Ectodermal cell (in vitro differentiated cells): ENCODE results near the gene ADAMTS12.

Experiments
- H3K27ac ChIP-seq: 2 replicates; pipeline ENCODE4 v1.7.0; 2013; ENCODE audit warnings: mild to moderate bottlenecking, low read depth, low read length; ENCODE audit not compliant: insufficient read depth, poor library complexity, severe bottlenecking
- H3K27me3 ChIP-seq: 2 replicates; pipeline ENCODE4 v1.7.0; 2013; ENCODE audit warnings: mild to moderate bottlenecking, low read length; ENCODE audit not compliant: insufficient read depth, control insufficient read depth, poor library complexity, severe bottlenecking
- H3K36me3 ChIP-seq: one replicate; pipeline ENCODE4 v1.7.0; 2013; ENCODE audit warnings: low read length; ENCODE audit not compliant: control insufficient read depth, insufficient read depth
- H3K4me1 ChIP-seq: one replicate; pipeline ENCODE4 v1.7.0; 2013; ENCODE audit warnings: low read length; ENCODE audit not compliant: control insufficient read depth, insufficient read depth
- H3K4me3 ChIP-seq: 2 replicates; pipeline ENCODE4 v1.7.0; 2013; ENCODE audit warnings: low read depth, low read length, control low read depth; ENCODE audit not compliant: insufficient read depth
- H3K9me3 ChIP-seq: 2 replicates; pipeline ENCODE4 v1.7.0; 2013; ENCODE audit warnings: mild to moderate bottlenecking, low read length, moderate library complexity; ENCODE audit not compliant: control insufficient read depth
- WGBS, 2 experiments: methylation state at CpG; one replicate each; pipeline ENCODE4 v1.1.7; 2013; ENCODE audit warnings: missing lambda C conversion rate in 2 of 2; 5-methylcytosine and 5-hydroxymethylcytosine counted together

ADAMTS12 gene

GRCh38 chr5:33905381-33905780, 13.6 kb upstream of the ADAMTS12 start:
- WGBS, 2 experiments, result 100% methylated on average over 1 of the region's 1 CpG; no CpG with 5 or more reads in 1 of the 2 experiments
- Histone ChIP-seq H3K27ac (no peak overlapping the region), H3K4me1 (no peaks in the 10 kb centered on the region), H3K4me3 (no peak overlapping the region), H3K27me3 (no peaks in the 10 kb centered on the region), H3K36me3 (no peaks in the 10 kb centered on the region), H3K9me3 (peaks cover 2% of the 10 kb centered on the region)

- Histone ChIP-seq H3K27ac (no peak overlapping the region), H3K36me3 (no peaks in the 10 kb centered on the region), H3K9me3 (peaks cover 2% of the 10 kb centered on the region), H3K4me3 (no peak overlapping the region), H3K27me3 (no peaks in the 10 kb centered on the region), H3K4me1 (no peaks in the 10 kb centered on the region)
- 91 to 93% methylated on average over 2 of the region's 2 CpGs for WGBS, 2 experiments
These were observed 11.3 kb upstream of the ADAMTS12 start for GRCh38 chr5:33903118-33903517.

GRCh38 chr5:33901156-33901555, 9.4 kb upstream of the ADAMTS12 start:
- H3K27ac ChIP-seq, result no peak overlapping the region
- no peak overlapping the region for H3K4me3 ChIP-seq
- H3K4me1 ChIP-seq, result no peaks in the 10 kb centered on the region
- 73 to 100% methylated on average over 1 of the region's 1 CpG for WGBS, 2 experiments
- no peaks in the 10 kb centered on the region for H3K36me3 ChIP-seq
- no peaks in the 10 kb centered on the region for H3K27me3 ChIP-seq
- H3K9me3 ChIP-seq, result peaks cover 2% of the 10 kb centered on the region

- no peaks in the 10 kb centered on the region for H3K9me3 ChIP-seq
- WGBS, 2 experiments, result 92% methylated on average over 1 of the region's 1 CpG
- H3K27ac ChIP-seq, result no peak overlapping the region
- H3K4me3 ChIP-seq, result no peak overlapping the region
- H3K4me1 ChIP-seq, result peaks cover 15% of the 10 kb centered on the region
- H3K36me3 ChIP-seq, result no peaks in the 10 kb centered on the region
- H3K27me3 ChIP-seq, result no peaks in the 10 kb centered on the region
These were observed 2.8 kb upstream of the ADAMTS12 start for GRCh38 chr5:33894566-33894965.

GRCh38 chr5:33892620-33893137, 889 bp upstream of the ADAMTS12 start:
- H3K4me1 ChIP-seq, result peaks cover 18% of the 10 kb centered on the region
- no peaks in the 10 kb centered on the region for H3K27me3 ChIP-seq
- H3K9me3 ChIP-seq, result no peaks in the 10 kb centered on the region
- H3K27ac ChIP-seq, result peak overlapping the region; percentile 69
- 63 to 68% methylated on average over 5 of the region's 5 CpGs for WGBS, 2 experiments
- H3K36me3 ChIP-seq, result no peaks in the 10 kb centered on the region
- peak overlapping the region; percentile 52 for H3K4me3 ChIP-seq

- H3K4me3 ChIP-seq, result peak overlapping the region; percentile 52
- 1 to 2% methylated on average over 6 of the region's 6 CpGs for WGBS, 2 experiments
- H3K4me1 ChIP-seq, result peaks cover 18% of the 10 kb centered on the region
These were observed 373 bp downstream of the ADAMTS12 start for GRCh38 chr5:33891446-33891787.

GRCh38 chr5:33890131-33891032, 1.4 kb downstream of the ADAMTS12 start:
- H3K9me3 ChIP-seq, result no peaks in the 10 kb centered on the region
- no peaks in the 10 kb centered on the region for H3K36me3 ChIP-seq
- 52 to 54% methylated on average over 12 of the region's 12 CpGs for WGBS, 2 experiments
- peaks cover 18% of the 10 kb centered on the region for H3K4me1 ChIP-seq
- no peak overlapping the region for H3K27ac ChIP-seq
- no peaks in the 10 kb centered on the region for H3K27me3 ChIP-seq
- H3K4me3 ChIP-seq, result peak overlapping the region; percentile 52

More at GRCh38 chr5:33891446-33891787, 373 bp downstream of the ADAMTS12 start:
- Histone ChIP-seq H3K27me3 (no peaks in the 10 kb centered on the region), H3K9me3 (no peaks in the 10 kb centered on the region), H3K36me3 (no peaks in the 10 kb centered on the region), H3K27ac (no peak overlapping the region)

- 96 to 97% methylated on average over 3 to 4 of the region's 4 CpGs for WGBS, 2 experiments
- H3K36me3 ChIP-seq, result no peaks in the 10 kb centered on the region
- no peak overlapping the region for H3K4me3 ChIP-seq
- no peak overlapping the region for H3K27ac ChIP-seq
- peaks cover 24% of the 10 kb centered on the region for H3K4me1 ChIP-seq
- no peaks in the 10 kb centered on the region for H3K9me3 ChIP-seq
- H3K27me3 ChIP-seq, result no peaks in the 10 kb centered on the region
These were observed 3.2 kb downstream of the ADAMTS12 start for GRCh38 chr5:33888587-33888986.

GRCh38 chr5:33887268-33887667, 4.5 kb downstream of the ADAMTS12 start:
- Histone ChIP-seq H3K36me3 (no peaks in the 10 kb centered on the region), H3K4me1 (peaks cover 24% of the 10 kb centered on the region), H3K27ac (no peak overlapping the region), H3K9me3 (no peaks in the 10 kb centered on the region), H3K4me3 (no peak overlapping the region), H3K27me3 (no peaks in the 10 kb centered on the region)
- 50 to 67% methylated on average over 2 to 3 of the region's 3 CpGs for whole genome bisulfite sequencing, 2 experiments

GRCh38 chr5:33886283-33886682, 5.5 kb downstream of the ADAMTS12 start:
- Histone ChIP-seq H3K36me3 (no peaks in the 10 kb centered on the region), H3K27ac (no peak overlapping the region), H3K4me1 (peaks cover 24% of the 10 kb centered on the region), H3K9me3 (no peaks in the 10 kb centered on the region), H3K4me3 (no peak overlapping the region), H3K27me3 (no peaks in the 10 kb centered on the region)
- WGBS, 2 experiments, result 91 to 92% methylated on average over 3 to 4 of the region's 4 CpGs
